ENCODE measurements around the gene CAMSAP2. TPM values are rescaled to one million over a fixed set of nuclear protein-coding genes. Genes with fewer than 3 reads are reported as not detected.

CAMSAP2 gene
- total and polyA plus RNA-seq, 10 of the 15 experiments (the other 5 are each of a cell fraction or from before 2014, with no cell fraction given) = 3.9 to 19.8 (median 8.0) TPM

DNA sequence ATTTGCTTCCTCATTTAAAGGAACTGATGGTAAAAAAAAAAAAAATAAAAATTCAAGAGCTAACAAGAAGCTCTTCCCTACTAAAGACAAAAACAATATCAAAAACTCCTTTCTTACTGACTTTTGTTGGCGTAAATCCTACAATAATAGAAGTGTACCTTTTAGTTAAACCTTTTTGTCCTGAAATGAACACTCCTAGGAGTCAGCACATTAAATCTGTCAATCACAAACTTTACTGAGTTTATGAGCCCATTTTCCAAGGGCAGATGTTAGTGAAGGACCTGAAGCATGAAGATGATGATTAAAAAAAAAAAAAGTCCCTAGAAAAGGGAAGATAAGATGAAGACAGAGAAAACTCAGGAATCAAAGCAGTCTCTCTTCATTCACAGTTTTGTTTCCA, 46.4 kb upstream of the CAMSAP2 start:
- Histone ChIP-seq H3K9ac (ENCODE audit: control insufficient read depth, insufficient read depth, low read length) (no peak overlapping the region), H3K36me3 (ENCODE audit: control insufficient read depth in 2 of 2, insufficient read depth in 2 of 2, low read length in 1 of 2) (no peaks in the 10 kb centered on the region), H3K4me2 (ENCODE audit: control insufficient read depth, insufficient read depth) (no peak overlapping the region), H3K4me3 (no peak overlapping the region), H4K20me1 (ENCODE audit: control insufficient read depth, insufficient read depth) (no peaks in the 10 kb centered on the region), H3K4me1 (ENCODE audit: control insufficient read depth, insufficient read depth, low read length) (no peaks in the 10 kb centered on the region), H3K27me3 (replicated peaks in 1 of 2; ENCODE audit: control insufficient read depth in 2 of 2, insufficient read depth in 2 of 2, low read length in 1 of 2) (no peaks in the 10 kb centered on the region), H3K27ac (ENCODE audit: control insufficient read depth, insufficient read depth) (no peak overlapping the region), H2AFZ (ENCODE audit: control insufficient read depth, low read depth, low read length) (no peak overlapping the region), H3K9me3 (replicated peaks; ENCODE audit: control insufficient read depth, insufficient read depth, low read length) (no peaks in the 10 kb centered on the region), H3K79me2 (ENCODE audit: control insufficient read depth, insufficient read depth, low read length) (no peaks in the 10 kb centered on the region)
- no peak for ATAC-seq
- CTCF ChIA-PET = interaction anchor here (1.2 kb wide), 1 partner anchor 9 kb away, joined by 5 read pairs; no protein-coding TSS in a partner anchor
- POLR2A ChIA-PET = interaction anchor here (0.7 to 1.2 kb wide), 3 partner anchors 39 to 462 kb away, joined by 3 to 5 read pairs (median 5); no protein-coding TSS in a partner anchor
- intact Hi-C loops (cut with micrococcal nuclease; ENCODE audit: unreplicated experiment) = no loop called here
- RAD21 ChIA-PET (ENCODE audit: unreplicated experiment) = interaction anchor here (0.6 kb wide), 1 partner anchor 70 kb away, joined by 3 read pairs; no protein-coding TSS in a partner anchor
- SMC1A ChIA-PET (ENCODE audit: uncharacterized antibody, unreplicated experiment) = no interaction called here
- FAIRE-seq = no peak
- no TSS peak for BruUV-seq (replicated peaks)
- in situ Hi-C loops (cut with MboI) = no loop called here
- 64% methylated on average over 1 of the region's 1 CpG for WGBS (ENCODE audit: insufficient coverage, insufficient replicate concordance, low lambda C conversion rate, missing lambda C conversion rate)
- no peak for TF ChIP-seq BMI1 (IDR thresholded peaks at IDR 0.05; ENCODE audit: borderline replicate concordance)
- TF ChIP-seq, protein P1, sequence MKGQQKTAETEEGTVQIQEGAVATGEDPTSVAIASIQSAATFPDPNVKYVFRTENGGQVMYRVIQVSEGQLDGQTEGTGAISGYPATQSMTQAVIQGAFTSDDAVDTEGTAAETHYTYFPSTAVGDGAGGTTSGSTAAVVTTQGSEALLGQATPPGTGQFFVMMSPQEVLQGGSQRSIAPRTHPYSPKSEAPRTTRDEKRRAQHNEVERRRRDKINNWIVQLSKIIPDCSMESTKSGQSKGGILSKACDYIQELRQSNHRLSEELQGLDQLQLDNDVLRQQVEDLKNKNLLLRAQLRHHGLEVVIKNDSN (IDR thresholded peaks at IDR 0.05; ENCODE audit: borderline replicate concordance, extremely low read length, insufficient read depth, low read depth, low read length) = no peak
- TF ChIP-seq, protein P2, sequence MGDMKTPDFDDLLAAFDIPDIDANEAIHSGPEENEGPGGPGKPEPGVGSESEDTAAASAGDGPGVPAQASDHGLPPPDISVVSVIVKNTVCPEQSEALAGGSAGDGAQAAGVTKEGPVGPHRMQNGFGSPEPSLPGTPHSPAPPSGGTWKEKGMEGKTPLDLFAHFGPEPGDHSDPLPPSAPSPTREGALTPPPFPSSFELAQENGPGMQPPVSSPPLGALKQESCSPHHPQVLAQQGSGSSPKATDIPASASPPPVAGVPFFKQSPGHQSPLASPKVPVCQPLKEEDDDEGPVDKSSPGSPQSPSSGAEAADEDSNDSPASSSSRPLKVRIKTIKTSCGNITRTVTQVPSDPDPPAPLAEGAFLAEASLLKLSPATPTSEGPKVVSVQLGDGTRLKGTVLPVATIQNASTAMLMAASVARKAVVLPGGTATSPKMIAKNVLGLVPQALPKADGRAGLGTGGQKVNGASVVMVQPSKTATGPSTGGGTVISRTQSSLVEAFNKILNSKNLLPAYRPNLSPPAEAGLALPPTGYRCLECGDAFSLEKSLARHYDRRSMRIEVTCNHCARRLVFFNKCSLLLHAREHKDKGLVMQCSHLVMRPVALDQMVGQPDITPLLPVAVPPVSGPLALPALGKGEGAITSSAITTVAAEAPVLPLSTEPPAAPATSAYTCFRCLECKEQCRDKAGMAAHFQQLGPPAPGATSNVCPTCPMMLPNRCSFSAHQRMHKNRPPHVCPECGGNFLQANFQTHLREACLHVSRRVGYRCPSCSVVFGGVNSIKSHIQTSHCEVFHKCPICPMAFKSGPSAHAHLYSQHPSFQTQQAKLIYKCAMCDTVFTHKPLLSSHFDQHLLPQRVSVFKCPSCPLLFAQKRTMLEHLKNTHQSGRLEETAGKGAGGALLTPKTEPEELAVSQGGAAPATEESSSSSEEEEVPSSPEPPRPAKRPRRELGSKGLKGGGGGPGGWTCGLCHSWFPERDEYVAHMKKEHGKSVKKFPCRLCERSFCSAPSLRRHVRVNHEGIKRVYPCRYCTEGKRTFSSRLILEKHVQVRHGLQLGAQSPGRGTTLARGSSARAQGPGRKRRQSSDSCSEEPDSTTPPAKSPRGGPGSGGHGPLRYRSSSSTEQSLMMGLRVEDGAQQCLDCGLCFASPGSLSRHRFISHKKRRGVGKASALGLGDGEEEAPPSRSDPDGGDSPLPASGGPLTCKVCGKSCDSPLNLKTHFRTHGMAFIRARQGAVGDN (IDR thresholded peaks at IDR 0.05) = no peak
- no peak for TF ChIP-seq JUND (IDR thresholded peaks at IDR 0.05; ENCODE audit: low read depth, low read length)
- TF ChIP-seq FOS (IDR thresholded peaks at IDR 0.05; ENCODE audit: borderline replicate concordance, extremely low read depth, insufficient read length) = no peak
- no peak for TF ChIP-seq IKZF2 (IDR thresholded peaks at IDR 0.05)
- DNase-seq (ENCODE audit: low read depth, low spot score) = no peak

Data from GM12878 (cell line).